ENCODE data around the gene APOL3. TPM values are rescaled to one million over a fixed set of nuclear protein-coding genes. Genes with fewer than 3 reads are reported as not detected.
"Not testable (repeated sequence)": the region's sequence is repeated elsewhere in the genome, so short reads cannot be mapped to it uniquely, and the experiment has no call there.

Gene APOL3
- total RNA-seq, 1 donor: 84.2 TPM

DNA sequence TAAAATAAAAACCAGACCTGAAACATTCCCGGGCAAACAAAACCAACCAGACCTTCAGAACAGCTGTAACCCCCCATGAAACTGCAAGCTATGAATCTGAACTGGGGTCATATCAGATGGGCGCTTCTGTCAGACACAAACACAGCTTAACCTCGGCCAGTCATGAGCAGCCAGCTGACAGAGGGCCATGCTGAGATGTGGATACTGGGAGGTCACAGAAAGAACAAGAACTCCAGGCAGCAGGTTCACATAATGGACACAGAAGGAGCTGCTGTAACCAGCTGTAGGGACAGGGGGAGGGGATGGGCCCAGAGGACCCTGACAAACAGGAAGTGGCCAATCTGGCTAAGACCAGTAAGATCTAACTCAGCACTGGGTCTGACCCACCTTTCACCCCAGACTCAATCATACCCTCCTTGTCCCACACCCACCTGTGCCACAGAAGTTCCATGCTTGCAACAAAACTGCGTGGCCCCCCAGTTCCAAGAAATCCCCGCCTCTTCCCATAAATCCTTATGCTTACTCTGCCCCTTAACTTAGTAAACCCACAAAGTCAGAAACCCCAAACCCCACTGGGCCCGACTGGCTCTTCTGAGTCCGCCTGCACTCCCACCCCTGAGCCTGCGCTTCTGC is 37.1 kb upstream of the APOL3 start:
- peaks cover 19% of the 10 kb centered on the region for H3K4me1 ChIP-seq (ENCODE audit: insufficient read depth, low read length)
- no peak overlapping the region for H3K4me3 ChIP-seq (ENCODE audit: low read length)
- no peaks in the 10 kb centered on the region for H3K9me3 ChIP-seq (ENCODE audit: low read depth, low read length)
- H3K27me3 ChIP-seq (ENCODE audit: insufficient read depth, low read length): no peaks in the 10 kb centered on the region

GRCh38 chr22:36197065-36197440 is 36.5 kb upstream of the APOL3 start:
- Histone ChIP-seq H3K4me3 (ENCODE audit: low read length) (no peak overlapping the region), H3K27me3 (ENCODE audit: insufficient read depth, low read length) (no peaks in the 10 kb centered on the region), H3K9me3 (ENCODE audit: low read depth, low read length) (no peaks in the 10 kb centered on the region), H3K4me1 (ENCODE audit: insufficient read depth, low read length) (peaks cover 19% of the 10 kb centered on the region)

DNA sequence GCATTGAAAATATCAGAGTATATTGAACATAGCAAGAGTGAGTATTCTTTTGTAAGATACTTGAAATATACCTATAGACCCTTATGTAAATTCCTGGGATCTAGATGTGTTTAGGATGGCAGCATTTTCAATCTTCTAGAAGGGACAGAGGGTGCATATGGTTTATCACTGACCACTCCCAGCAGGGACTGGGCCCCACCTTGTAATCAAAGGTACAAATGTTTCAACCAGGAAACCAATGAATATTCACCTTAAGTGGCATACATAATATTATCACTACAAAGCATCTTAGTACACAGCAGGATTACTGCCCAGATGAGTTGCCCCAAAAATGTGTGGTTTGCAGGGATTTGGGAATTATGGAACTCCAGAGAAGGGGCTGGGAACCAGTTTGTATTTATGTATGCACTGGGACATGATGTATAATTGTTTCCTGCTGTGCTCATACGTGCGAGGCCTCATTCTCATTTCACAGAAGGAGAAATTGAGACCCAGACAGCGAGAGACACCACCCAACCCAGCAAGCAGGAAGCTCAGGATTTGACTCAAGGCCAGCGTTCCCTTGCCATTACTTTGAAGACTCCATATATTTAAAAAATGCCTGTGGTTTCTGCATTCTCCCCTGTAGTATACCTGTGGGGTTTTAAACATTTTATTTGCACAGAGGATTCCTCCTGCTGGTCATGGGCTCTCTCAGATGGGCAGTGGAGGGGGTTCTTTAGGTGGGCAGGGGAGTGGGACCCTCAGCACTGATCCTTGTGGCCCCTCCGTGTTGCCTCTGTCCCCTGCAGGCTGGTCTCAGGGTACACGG is 35.9 kb upstream of the APOL3 start:
- H3K27me3 ChIP-seq (ENCODE audit: insufficient read depth, low read length): no peaks in the 10 kb centered on the region
- peaks cover 19% of the 10 kb centered on the region for H3K4me1 ChIP-seq (ENCODE audit: insufficient read depth, low read length)
- H3K4me3 ChIP-seq (ENCODE audit: low read length): no peak overlapping the region
- no peaks in the 10 kb centered on the region for H3K9me3 ChIP-seq (ENCODE audit: low read depth, low read length)

DNA sequence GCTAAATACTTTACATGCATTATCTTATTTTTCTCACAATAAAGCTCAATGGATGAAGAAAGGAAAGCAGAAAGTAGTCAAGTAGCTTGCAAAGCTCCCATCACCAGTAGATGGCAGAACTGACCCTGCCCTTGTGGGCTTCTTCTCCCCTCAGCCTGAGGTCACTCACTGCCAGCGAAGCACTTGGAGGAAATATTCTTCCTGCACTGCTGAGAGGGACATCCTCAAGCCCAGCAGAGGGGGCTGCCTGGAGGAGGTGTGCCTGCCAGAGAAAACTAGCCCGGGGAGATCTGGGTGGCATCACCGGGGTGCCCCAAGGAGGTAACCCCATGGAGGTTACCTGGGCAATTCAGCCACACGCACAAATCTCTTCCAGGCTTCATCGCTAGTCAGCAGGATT is 34.4 kb upstream of the APOL3 start:
- H3K9me3 ChIP-seq (ENCODE audit: low read depth, low read length): no peaks in the 10 kb centered on the region
- no peaks in the 10 kb centered on the region for H3K27me3 ChIP-seq (ENCODE audit: insufficient read depth, low read length)
- H3K4me1 ChIP-seq (ENCODE audit: insufficient read depth, low read length): peaks cover 19% of the 10 kb centered on the region
- H3K4me3 ChIP-seq (ENCODE audit: low read length): no peak overlapping the region

DNA sequence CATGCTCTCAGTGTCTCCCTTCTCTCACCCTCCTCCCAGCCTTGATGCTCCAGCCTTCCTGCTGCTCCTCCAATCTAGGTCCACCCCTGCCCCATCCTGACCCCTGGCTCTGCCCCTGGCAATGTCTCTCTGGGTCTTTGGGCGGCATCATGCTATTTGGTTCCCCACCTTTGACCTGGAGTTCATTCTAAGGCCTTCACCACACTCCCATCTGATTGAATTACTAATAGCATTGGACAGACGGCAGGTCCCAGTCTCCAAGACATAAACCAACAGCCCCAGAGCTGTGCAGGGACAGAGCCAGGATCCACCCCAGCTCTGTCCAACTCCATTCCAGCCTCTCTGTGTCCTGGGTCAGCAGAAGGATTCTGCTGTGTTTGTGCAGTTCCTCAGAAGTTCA is 33.8 kb upstream of the APOL3 start:
- Histone ChIP-seq H3K4me3 (ENCODE audit: low read length) (no peak overlapping the region), H3K9me3 (ENCODE audit: low read depth, low read length) (no peaks in the 10 kb centered on the region), H3K4me1 (ENCODE audit: insufficient read depth, low read length) (peaks cover 19% of the 10 kb centered on the region), H3K27me3 (ENCODE audit: insufficient read depth, low read length) (no peaks in the 10 kb centered on the region)

DNA sequence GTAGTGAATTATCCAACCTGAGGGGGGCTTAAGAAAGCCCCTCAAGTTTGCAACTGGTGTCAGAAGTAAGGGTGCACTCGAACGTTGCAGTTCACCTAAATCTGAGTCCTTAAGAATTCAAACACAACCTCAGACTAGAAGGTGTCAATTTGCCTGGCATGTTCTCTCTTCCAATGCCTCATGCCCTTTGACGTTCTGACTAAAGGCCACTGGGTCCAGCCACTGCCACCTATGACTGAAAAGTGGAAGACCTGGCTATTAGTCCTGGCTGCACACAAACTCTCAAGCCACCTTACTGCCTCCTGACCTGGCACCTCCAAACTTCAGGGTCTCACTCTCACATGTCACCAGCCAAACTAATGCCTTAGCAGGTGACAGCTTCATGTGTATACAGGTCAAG is 33.0 kb upstream of the APOL3 start:
- H3K9me3 ChIP-seq (ENCODE audit: low read depth, low read length): no peaks in the 10 kb centered on the region
- no peaks in the 10 kb centered on the region for H3K27me3 ChIP-seq (ENCODE audit: insufficient read depth, low read length)
- H3K4me3 ChIP-seq (ENCODE audit: low read length): no peak overlapping the region
- peaks cover 19% of the 10 kb centered on the region for H3K4me1 ChIP-seq (ENCODE audit: insufficient read depth, low read length)

- H3K4me1 ChIP-seq (ENCODE audit: insufficient read depth, low read length): peaks cover 19% of the 10 kb centered on the region
- H3K9me3 ChIP-seq (ENCODE audit: low read depth, low read length): no peaks in the 10 kb centered on the region
- H3K27me3 ChIP-seq (ENCODE audit: insufficient read depth, low read length): no peaks in the 10 kb centered on the region
- no peak overlapping the region for H3K4me3 ChIP-seq (ENCODE audit: low read length)
Measured at GRCh38 chr22:36193171-36193570, 32.6 kb upstream of the APOL3 start.

- Histone ChIP-seq H3K27me3 (ENCODE audit: insufficient read depth, low read length) (no peaks in the 10 kb centered on the region), H3K4me1 (ENCODE audit: insufficient read depth, low read length) (peaks cover 12% of the 10 kb centered on the region), H3K4me3 (ENCODE audit: low read length) (no peak overlapping the region), H3K9me3 (ENCODE audit: low read depth, low read length) (no peaks in the 10 kb centered on the region)
Measured at GRCh38 chr22:36192542-36192941, 32.0 kb upstream of the APOL3 start.

DNA sequence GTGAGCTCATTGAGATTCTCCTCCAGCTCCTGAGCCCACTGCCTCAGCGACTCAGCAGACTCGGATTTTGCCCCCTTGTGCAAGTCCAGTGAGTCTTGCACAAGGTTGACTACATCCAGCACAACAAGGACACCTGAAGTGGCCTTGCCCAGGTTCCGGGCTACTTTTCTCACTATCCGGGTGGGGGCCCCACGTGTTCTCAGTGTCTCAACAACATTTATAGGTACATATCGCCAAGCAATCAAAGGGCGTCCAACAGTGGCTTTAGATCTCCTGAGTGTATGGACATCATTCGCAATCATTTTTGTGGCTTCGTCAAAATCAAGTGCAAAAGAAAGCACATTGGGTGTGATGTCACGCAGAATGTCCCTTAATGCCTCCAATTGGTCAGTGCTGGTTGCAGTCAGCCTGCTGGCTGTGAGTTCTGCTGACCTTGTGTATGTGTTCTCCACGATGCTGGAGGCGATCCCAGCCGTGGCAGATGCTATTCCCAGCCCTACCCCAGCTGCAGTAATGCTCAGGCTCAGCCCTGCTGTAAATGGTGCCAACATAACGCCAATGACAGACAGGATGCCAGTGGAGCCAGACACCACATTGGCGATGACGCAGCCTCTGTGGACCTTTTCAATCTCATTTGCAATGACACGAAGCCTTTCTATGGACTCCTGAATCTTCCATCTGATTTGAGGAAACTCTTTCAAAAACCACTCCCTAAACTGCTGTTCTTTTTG is 30.7 kb upstream of the APOL3 start:
- Histone ChIP-seq H3K27me3 (ENCODE audit: insufficient read depth, low read length) (no peaks in the 10 kb centered on the region), H3K9me3 (ENCODE audit: low read depth, low read length) (no peaks in the 10 kb centered on the region), H3K4me1 (ENCODE audit: insufficient read depth, low read length) (peaks cover 3% of the 10 kb centered on the region), H3K4me3 (ENCODE audit: low read length) (no peak overlapping the region)

DNA sequence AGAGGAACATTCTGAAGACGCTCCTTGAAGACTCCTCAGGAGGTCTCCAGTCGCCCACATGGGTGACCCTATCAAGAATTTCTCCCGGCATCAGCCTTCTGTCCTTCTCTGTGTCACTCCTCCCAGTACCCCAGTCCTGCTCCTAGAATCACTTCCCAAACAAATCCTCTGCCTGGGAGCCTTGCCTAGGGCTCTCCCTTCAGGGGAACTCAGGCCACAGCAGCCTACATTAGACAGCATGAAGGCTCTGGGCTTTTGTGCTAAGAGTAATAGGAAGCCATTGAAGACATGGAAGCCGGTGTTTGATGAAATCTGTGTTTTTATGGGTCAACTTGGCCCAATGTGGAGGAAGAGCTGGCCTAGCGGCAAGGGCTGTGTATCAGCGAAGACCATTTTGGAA is 27.3 kb upstream of the APOL3 start:
- not testable (repeated sequence) for H3K4me3 ChIP-seq (ENCODE audit: low read length); H3K4me1 ChIP-seq (ENCODE audit: insufficient read depth, low read length); H3K27me3 ChIP-seq (ENCODE audit: insufficient read depth, low read length); H3K9me3 ChIP-seq (ENCODE audit: low read depth, low read length)

DNA sequence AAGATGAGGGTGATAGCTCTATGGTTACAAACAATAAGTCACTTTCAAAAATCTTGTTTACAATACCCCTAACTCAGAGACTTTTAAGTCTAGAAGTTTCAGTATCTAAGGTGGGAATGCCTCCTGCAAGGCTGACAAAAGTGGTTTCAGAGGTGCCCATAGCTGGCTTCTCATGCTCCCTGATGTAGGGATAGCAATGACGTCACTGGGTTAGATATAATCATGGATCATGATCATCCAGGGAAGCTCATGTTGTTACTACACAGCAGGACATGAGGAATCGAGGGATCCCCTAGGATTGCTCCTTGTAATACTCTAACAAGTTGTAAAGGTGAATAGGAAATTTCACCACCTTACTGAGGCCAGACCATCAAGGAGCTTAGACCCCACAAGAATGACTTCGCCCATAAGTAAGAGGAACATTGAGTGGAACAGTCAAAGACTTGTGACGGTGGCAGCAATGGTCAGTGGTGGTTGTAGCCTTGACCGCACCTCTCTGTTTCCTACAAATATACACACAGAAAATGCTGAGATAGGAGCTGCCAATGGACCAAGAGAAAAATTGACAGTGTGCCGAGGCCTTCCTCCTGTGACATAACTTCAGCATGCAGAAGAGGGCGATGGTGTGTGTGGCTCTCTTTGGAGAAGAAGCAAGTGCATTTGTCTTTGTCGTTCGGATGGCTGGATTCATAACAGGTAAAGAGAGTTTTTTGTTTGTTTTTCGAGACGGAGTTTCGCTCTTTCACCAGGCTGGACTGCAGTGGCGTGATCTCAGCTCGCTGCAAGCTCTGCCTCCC is 25.5 kb upstream of the APOL3 start:
- Histone ChIP-seq H3K4me3 (ENCODE audit: low read length) (no peak overlapping the region), H3K4me1 (ENCODE audit: insufficient read depth, low read length) (no peaks in the 10 kb centered on the region), H3K9me3 (ENCODE audit: low read depth, low read length) (no peaks in the 10 kb centered on the region), H3K27me3 (ENCODE audit: insufficient read depth, low read length) (no peaks in the 10 kb centered on the region)

DNA sequence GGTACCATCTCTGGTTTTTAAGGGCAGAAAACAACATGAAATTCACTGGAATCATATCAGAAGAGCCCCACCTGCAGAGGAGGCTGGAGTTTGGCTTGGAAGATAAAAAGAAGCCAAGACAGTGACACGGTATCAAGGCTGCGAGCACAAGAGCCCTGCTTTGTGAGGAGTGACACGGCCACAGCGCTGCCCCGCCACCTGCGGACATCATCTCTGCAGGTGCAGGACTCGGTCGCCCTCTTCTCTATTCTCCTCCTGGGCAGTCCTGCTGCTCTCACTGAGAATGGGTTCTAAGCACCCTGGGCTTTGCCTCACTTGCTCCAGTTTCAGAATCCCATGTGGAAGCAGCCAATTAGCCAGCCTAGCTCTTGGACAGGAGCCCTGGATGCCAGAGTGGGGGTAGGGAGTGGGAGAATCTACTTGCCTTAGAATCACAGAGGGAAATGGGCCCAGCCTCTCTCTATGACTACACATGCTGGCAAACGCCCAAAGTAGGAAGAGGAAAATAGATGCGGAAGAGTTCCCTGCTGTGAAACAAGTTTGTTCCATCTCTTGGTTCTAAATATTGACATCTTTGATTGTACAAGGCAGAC is 24.0 kb upstream of the APOL3 start:
- H3K9me3 ChIP-seq (ENCODE audit: low read depth, low read length): no peaks in the 10 kb centered on the region
- no peaks in the 10 kb centered on the region for H3K27me3 ChIP-seq (ENCODE audit: insufficient read depth, low read length)
- no peak overlapping the region for H3K4me3 ChIP-seq (ENCODE audit: low read length)

DNA sequence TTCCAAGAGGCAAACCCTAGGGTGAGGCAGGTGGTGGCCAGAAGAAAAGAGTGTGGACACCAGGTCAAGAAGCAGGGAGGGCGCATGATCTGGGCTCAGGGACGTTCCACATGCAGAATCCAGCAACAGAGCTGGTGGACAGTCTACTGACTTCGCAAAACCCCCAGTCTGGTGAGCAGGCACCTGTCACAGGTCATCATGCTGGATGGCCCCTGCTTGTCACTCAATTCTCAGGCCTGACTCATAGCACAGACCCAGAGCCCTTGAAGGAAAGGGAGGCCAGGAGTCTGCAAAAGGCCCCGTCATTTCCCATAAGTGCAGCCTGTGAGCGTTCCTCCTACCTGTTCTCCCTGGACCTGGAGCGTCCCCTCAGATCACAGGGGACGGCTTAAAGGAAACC is 22.9 kb upstream of the APOL3 start:
- H3K4me1 ChIP-seq (ENCODE audit: insufficient read depth, low read length): peaks cover 4% of the 10 kb centered on the region
- no peak overlapping the region for H3K4me3 ChIP-seq (ENCODE audit: low read length)
- H3K9me3 ChIP-seq (ENCODE audit: low read depth, low read length): no peaks in the 10 kb centered on the region
- no peaks in the 10 kb centered on the region for H3K27me3 ChIP-seq (ENCODE audit: insufficient read depth, low read length)

More for the DNA sequence above, 24.0 kb upstream of the APOL3 start:
- peaks cover 4% of the 10 kb centered on the region for H3K4me1 ChIP-seq (ENCODE audit: insufficient read depth, low read length)

- H3K4me3 ChIP-seq (ENCODE audit: low read length): no peak overlapping the region
- H3K27me3 ChIP-seq (ENCODE audit: insufficient read depth, low read length): no peaks in the 10 kb centered on the region
- peaks cover 4% of the 10 kb centered on the region for H3K4me1 ChIP-seq (ENCODE audit: insufficient read depth, low read length)
- no peaks in the 10 kb centered on the region for H3K9me3 ChIP-seq (ENCODE audit: low read depth, low read length)
Measured at GRCh38 chr22:36182857-36183256, 22.3 kb upstream of the APOL3 start.

Data from mononuclear cell (primary cell).